NCI-H128 (cell line): ENCODE results near the gene NCF2.
A peak's percentile ranks its signal among the peaks of the same experiment; 100 is the strongest.
"Not testable (repeated sequence)": the region's sequence is repeated elsewhere in the genome, so short reads cannot be mapped to it uniquely, and the experiment has no call there.

ENCODE experiments used
- DNase-seq: peaks from one replicate; lab custom pipeline; 2025; ENCODE audit not compliant: unreplicated experiment; lab: John Stamatoyannopoulos, UW

The NCF2 gene

GRCh38 chr1:183590244-183591191 lies at the start of gene NCF2:
NCF2 (minus strand) TSS chr1:183590459; CDS start chr1:183590329, 130 bp downstream.
- no peak for DNase-seq

GRCh38 chr1:183638649-183639387 lies 48.6 kb upstream of the NCF2 start:
- no peak for DNase-seq

- no peak for DNase-seq
Observed at GRCh38 chr1:183636783-183637182, 46.5 kb upstream of the NCF2 start.

GRCh38 chr1:183636334-183636682 lies 46.0 kb upstream of the NCF2 start:
- DNase-seq: no peak

- peak; percentile 96 for DNase-seq
Observed at GRCh38 chr1:183635606-183636333, 45.5 kb upstream of the NCF2 start, which contains the start of gene ARPC5. ARPC5 (minus strand) TSS chr1:183635783; CDS start chr1:183635659, 124 bp downstream.

GRCh38 chr1:183635099-183635605 lies 44.9 kb upstream of the NCF2 start:
- no peak for DNase-seq

GRCh38 chr1:183634429-183635065 lies 44.3 kb upstream of the NCF2 start:
- DNase-seq: no peak

- DNase-seq: no peak
Observed at GRCh38 chr1:183633676-183634343, 43.6 kb upstream of the NCF2 start.

GRCh38 chr1:183632964-183633363 lies 42.7 kb upstream of the NCF2 start:
- no peak for DNase-seq

- no peak for DNase-seq
Observed at GRCh38 chr1:183632114-183632513, 41.9 kb upstream of the NCF2 start.

GRCh38 chr1:183630748-183631147 lies 40.5 kb upstream of the NCF2 start:
- no peak for DNase-seq

- DNase-seq: no peak
Observed at GRCh38 chr1:183628537-183628936, 38.3 kb upstream of the NCF2 start.

- DNase-seq: not testable (repeated sequence)
Observed at GRCh38 chr1:183626236-183626635, 36.0 kb upstream of the NCF2 start.

- peak; percentile 59 for DNase-seq
Observed at GRCh38 chr1:183622884-183623785, 32.9 kb upstream of the NCF2 start.

- no peak for DNase-seq
Observed at GRCh38 chr1:183622013-183622412, 31.8 kb upstream of the NCF2 start.

- no peak for DNase-seq
Observed at GRCh38 chr1:183620311-183620710, 30.1 kb upstream of the NCF2 start.

GRCh38 chr1:183619781-183620180 lies 29.5 kb upstream of the NCF2 start:
- DNase-seq: no peak

- not testable (repeated sequence) for DNase-seq
Observed at GRCh38 chr1:183618202-183618601, 27.9 kb upstream of the NCF2 start.

GRCh38 chr1:183612975-183613374 lies 22.7 kb upstream of the NCF2 start:
- DNase-seq: not testable (repeated sequence)
